ENCODE measurements around the gene UNK. TPM values are rescaled to one million over a fixed set of nuclear protein-coding genes. Genes with fewer than 3 reads are reported as not detected.

Gene UNK
- total and polyA plus RNA-seq, 2 of the 13 experiments (the other 11 are each of a cell fraction or from before 2014, with no cell fraction given), result 31.6 to 33.0 TPM

DNA sequence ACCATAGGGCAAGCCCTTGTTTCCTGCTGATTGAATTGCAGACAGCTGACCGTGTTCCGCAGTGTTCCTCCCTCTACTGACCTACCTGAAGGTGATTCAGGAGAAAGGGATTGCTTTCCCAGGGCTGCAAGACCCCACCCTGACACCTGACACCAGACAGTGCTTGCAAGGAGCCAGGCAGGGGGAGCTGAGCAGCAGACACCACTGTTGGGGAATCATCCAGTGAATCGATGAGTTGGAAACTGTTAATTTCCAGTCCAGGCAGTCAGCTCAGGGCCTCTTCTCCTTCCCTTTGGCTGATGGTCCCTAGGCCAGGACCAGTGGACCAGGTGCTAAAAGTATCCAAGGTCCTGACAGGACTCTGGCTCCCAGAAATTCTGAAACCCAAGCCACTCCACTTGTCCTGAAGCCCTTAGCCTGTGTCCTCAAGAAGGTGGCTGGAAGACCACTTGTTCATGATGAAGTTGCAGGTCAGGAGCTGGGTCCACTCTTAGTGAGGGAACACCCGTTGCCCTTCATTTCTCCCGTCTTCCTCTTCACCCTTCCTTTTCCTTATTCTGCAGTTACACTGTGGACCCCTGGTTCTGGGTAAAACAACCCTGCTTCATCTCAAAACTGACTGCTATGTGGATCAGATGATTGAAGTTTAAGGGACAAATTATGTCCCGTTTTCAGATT, 9.5 kb upstream of the UNK start (continued):
- TF ChIP-seq MEF2D (CRISPR knock-in tag; IDR thresholded peaks at IDR 0.05), result no peak

- Histone ChIP-seq H3K4me2 (ENCODE audit: low read depth, low read length) (0 out of 2 replicates have a peak overlapping the region, but pooled peaks have one; percentile 88), H2AFZ (ENCODE audit: low read length) (no peak overlapping the region), H3K79me2 (ENCODE audit: insufficient read depth, low read length) (peaks cover 23% of the 10 kb centered on the region), H4K20me1 (ENCODE audit: insufficient read depth, low read length) (peaks cover 32% of the 10 kb centered on the region), H3K27me3 (ENCODE audit: control insufficient read depth in 1 of 2, insufficient read depth in 2 of 2, low read length in 2 of 2) (no peaks in the 10 kb centered on the region; a peak in 1 of 5 replicates), H3K27ac (ENCODE audit: extremely low read length, insufficient read depth, low read length) (no peak overlapping the region), H3K9ac (ENCODE audit: insufficient read depth, low read depth, low read length) (no peak overlapping the region), H3K36me3 (replicated peaks in 1 of 2; ENCODE audit: control insufficient read depth in 1 of 2, insufficient read depth in 2 of 2, low read length in 2 of 2) (peaks cover 8 to 9% of the 10 kb centered on the region in 2 experiments; a peak in 4 of 5 replicates), H3K4me1 (ENCODE audit: insufficient read depth, low read length) (peaks cover 68% of the 10 kb centered on the region), H3K9me3 (ENCODE audit: low read length) (no peaks in the 10 kb centered on the region), H3K4me3 (replicated peaks in 1 of 3; ENCODE audit: insufficient read depth in 1 of 3, low read depth in 2 of 3, low read length in 3 of 3) (no peak overlapping the region)
- BruUV-seq (replicated peaks), result no TSS peak
- FAIRE-seq, result no peak
- ChIA-PET CTCF (ENCODE audit: low intra/inter-chr PET ratio, low total read pairs) (no interaction called here), POLR2A (interaction anchor here (0.8 to 13.1 kb wide), 16 partner anchors 9 to 221 kb away, joined by 3 to 390 read pairs (median 6); partner anchors contain the start of genes GALK1, MRPL38, RECQL5 and TRIM47)
- ATAC-seq, result no peak
- WGBS (ENCODE audit: low lambda C conversion rate), result 91% methylated on average over 15 of the region's 15 CpGs
- DNase-seq (ENCODE audit: low spot score), result no peak
- in situ Hi-C loops (cut with HindIII; ENCODE audit: extremely low pct_ligation_motif_present, low pct_unique_long_range_greater_than_20kb) (no loop called here), intact Hi-C loops (cut with micrococcal nuclease; ENCODE audit: unreplicated experiment) (loop anchor here (5.0 kb wide), 1 partner anchor 51 kb away; no protein-coding TSS in a partner anchor)
- TF ChIP-seq PHF8 (CRISPR knock-in tag; IDR thresholded peaks at IDR 0.05) (peak; percentile 15; the same call in 1 of the 2 replicates), MED8 (CRISPR knock-in tag; IDR thresholded peaks at IDR 0.05; ENCODE audit: insufficient replicate concordance) (no peak), ZFP36L2 (CRISPR knock-in tag; IDR thresholded peaks at IDR 0.05) (no peak), ZNF44 (CRISPR knock-in tag; IDR thresholded peaks at IDR 0.05) (no peak), ZXDC (CRISPR knock-in tag; IDR thresholded peaks at IDR 0.05) (no peak), BRF2 (CRISPR knock-in tag; IDR thresholded peaks at IDR 0.05) (0 out of 2 replicates have a peak, but pooled peaks have one; percentile 17), POLR2A (IDR thresholded peaks at IDR 0.05; ENCODE audit: insufficient read depth in 1 of 2, low read depth in 2 of 2, low read length in 2 of 2) (peak; percentile 66 to 81; a peak in 3 of 4 replicates), RBM22 (optimal IDR thresholded peaks at IDR 0.05; ENCODE audit: low read length) (peak; percentile 89), ZNF10 (CRISPR knock-in tag; IDR thresholded peaks at IDR 0.05; ENCODE audit: borderline replicate concordance, low read depth) (no peak)
- TF ChIP-seq, protein P1, sequence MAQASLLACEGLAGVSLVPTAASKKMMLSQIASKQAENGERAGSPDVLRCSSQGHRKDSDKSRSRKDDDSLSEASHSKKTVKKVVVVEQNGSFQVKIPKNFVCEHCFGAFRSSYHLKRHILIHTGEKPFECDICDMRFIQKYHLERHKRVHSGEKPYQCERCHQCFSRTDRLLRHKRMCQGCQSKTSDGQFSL (CRISPR knock-in tag; IDR thresholded peaks at IDR 0.05), result peak; percentile 37
- TF ChIP-seq, protein P2, sequence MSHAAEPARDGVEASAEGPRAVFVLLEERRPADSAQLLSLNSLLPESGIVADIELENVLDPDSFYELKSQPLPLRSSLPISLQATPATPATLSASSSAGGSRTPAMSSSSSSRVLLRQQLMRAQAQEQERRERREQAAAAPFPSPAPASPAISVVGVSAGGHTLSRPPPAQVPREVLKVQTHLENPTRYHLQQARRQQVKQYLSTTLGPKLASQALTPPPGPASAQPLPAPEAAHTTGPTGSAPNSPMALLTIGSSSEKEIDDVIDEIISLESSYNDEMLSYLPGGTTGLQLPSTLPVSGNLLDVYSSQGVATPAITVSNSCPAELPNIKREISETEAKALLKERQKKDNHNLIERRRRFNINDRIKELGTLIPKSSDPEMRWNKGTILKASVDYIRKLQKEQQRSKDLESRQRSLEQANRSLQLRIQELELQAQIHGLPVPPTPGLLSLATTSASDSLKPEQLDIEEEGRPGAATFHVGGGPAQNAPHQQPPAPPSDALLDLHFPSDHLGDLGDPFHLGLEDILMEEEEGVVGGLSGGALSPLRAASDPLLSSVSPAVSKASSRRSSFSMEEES (CRISPR knock-in tag; IDR thresholded peaks at IDR 0.05), result 0 out of 2 replicates have a peak, but pooled peaks have one; percentile 27
Measured at GRCh38 chr17:75776386-75777295, 8.0 kb upstream of the UNK start.

Data from HepG2 (cell line).